Stimulated activated memory B cell treated with anti-CD40 and anti-IgM and Interleukin-4, amounts not matched to agents 10 μg/mL and 1 μg/mL and 100 μg/mL, for 72 hours (primary cell): ENCODE measurements around the gene F3.
A peak's percentile ranks its signal among the peaks of the same experiment; 100 is the strongest.

Source experiments
- ATAC-seq: fragments of 150-1000 bp; cut with Tn5 transposase; 2 replicates; pipeline ENCODE4 v1.10.0; 2021
- H3K27ac Mint-ChIP-seq: one replicate; pipeline ENCODE4 v1.8.0; 2022; ENCODE audit warnings: mild to moderate bottlenecking, mixed read lengths
- H3K27me3 Mint-ChIP-seq: one replicate; pipeline ENCODE4 v1.8.0; 2022; ENCODE audit warnings: mixed read lengths
- H3K36me3 Mint-ChIP-seq: one replicate; pipeline ENCODE4 v1.8.0; 2022; ENCODE audit warnings: mixed read lengths
- H3K4me1 Mint-ChIP-seq: one replicate; pipeline ENCODE4 v1.8.0; 2022; ENCODE audit warnings: mixed read lengths
- H3K4me3 Mint-ChIP-seq: one replicate; pipeline ENCODE4 v1.8.0; 2022; ENCODE audit warnings: mild to moderate bottlenecking, moderate library complexity, mixed read lengths
- H3K9me3 Mint-ChIP-seq: one replicate; pipeline ENCODE4 v1.8.0; 2022; ENCODE audit warnings: mixed read lengths

The F3 gene

GRCh38 chr1:94542088-94542870 is 720 bp upstream of the F3 start:
- no peak overlapping the region for H3K27ac Mint-ChIP-seq
- peak overlapping the region; percentile 72 for H3K4me3 Mint-ChIP-seq
- H3K9me3 Mint-ChIP-seq, result no peaks in the 10 kb centered on the region
- peaks cover 84% of the 10 kb centered on the region for H3K27me3 Mint-ChIP-seq
- peaks cover 17% of the 10 kb centered on the region for H3K4me1 Mint-ChIP-seq
- peak; percentile 17 for ATAC-seq
- H3K36me3 Mint-ChIP-seq, result no peaks in the 10 kb centered on the region

GRCh38 chr1:94540440-94541245 is 916 bp downstream of the F3 start:
- no peaks in the 10 kb centered on the region for H3K36me3 Mint-ChIP-seq
- H3K27me3 Mint-ChIP-seq, result peaks cover 77% of the 10 kb centered on the region
- peak overlapping the region; percentile 60 for H3K4me3 Mint-ChIP-seq
- no peak for ATAC-seq
- H3K4me1 Mint-ChIP-seq, result peaks cover 17% of the 10 kb centered on the region
- no peaks in the 10 kb centered on the region for H3K9me3 Mint-ChIP-seq
- H3K27ac Mint-ChIP-seq, result no peak overlapping the region

DNA sequence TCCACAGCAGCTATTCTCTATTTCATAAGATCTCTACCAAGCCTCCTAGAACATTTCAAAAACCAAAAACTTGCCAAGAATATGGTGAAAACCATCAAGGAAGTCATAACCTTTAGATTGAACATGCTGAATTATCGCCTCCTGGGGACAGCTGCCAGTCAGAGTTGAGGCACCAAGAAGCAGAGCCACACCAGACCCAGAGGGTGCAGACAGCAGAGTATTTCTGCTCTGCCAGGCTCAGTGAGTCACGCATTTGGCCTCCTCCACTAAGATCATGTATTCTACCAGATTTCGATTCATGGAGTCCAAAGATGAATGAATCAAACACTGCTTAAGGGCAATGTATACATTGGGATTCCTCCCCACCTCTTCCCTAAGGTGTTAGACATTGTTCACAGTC is 2.1 kb downstream of the F3 start:
- Mint-ChIP-seq H3K4me3 (no peak overlapping the region), H3K36me3 (no peaks in the 10 kb centered on the region), H3K9me3 (no peaks in the 10 kb centered on the region), H3K27me3 (peaks cover 78% of the 10 kb centered on the region), H3K4me1 (peaks cover 17% of the 10 kb centered on the region), H3K27ac (no peak overlapping the region)
- no peak for ATAC-seq

- ATAC-seq, result no peak
- H3K4me1 Mint-ChIP-seq, result peaks cover 17% of the 10 kb centered on the region
- H3K27ac Mint-ChIP-seq, result no peak overlapping the region
- H3K9me3 Mint-ChIP-seq, result no peaks in the 10 kb centered on the region
- H3K36me3 Mint-ChIP-seq, result no peaks in the 10 kb centered on the region
- no peak overlapping the region for H3K4me3 Mint-ChIP-seq
- peaks cover 67% of the 10 kb centered on the region for H3K27me3 Mint-ChIP-seq
Measured at GRCh38 chr1:94538243-94538827, 3.2 kb downstream of the F3 start.

DNA sequence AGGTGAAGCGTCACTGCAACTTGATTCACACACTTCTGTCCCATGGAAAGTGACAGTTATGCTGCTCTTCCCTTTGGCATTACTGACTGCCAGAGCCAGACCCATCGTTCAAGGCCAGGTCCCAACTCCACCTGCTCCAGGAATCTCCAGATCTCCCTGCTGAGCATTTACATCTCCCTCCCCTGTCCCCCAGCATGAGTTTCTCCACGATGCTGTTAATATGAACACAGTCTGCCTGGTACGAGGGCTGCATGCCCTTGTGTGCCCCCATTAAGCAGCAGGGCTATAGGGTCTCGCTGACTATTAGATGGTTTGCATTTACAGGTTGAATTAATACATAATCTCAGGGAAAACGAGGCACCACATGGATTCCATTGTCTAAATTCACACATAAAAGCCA is 4.3 kb downstream of the F3 start:
- H3K4me3 Mint-ChIP-seq, result no peak overlapping the region

DNA sequence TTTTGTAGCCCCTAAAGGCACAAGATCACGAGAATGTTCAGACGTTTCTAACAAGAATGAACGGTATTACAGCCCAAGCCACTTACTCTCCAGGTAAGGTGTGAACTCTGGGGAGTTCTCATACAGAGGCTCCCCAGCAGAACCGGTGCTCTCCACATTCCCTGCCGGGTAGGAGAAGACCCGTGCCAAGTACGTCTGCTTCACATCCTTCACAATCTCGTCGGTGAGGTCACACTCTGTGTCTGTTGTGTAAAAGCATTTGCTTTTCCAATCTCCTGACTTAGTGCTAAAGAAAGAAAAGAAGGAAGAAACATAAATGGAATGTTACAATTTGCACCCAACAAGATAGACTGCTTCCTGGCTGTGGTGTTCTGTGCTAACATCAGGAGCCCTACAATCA is 5.7 kb downstream of the F3 start:
- H3K9me3 Mint-ChIP-seq, result no peaks in the 10 kb centered on the region
- H3K4me1 Mint-ChIP-seq, result no peaks in the 10 kb centered on the region
- no peak overlapping the region for H3K27ac Mint-ChIP-seq
- peaks cover 47% of the 10 kb centered on the region for H3K27me3 Mint-ChIP-seq
- no peak overlapping the region for H3K4me3 Mint-ChIP-seq
- H3K36me3 Mint-ChIP-seq, result no peaks in the 10 kb centered on the region
- ATAC-seq, result no peak

More for the DNA sequence above, 4.3 kb downstream of the F3 start:
- H3K27ac Mint-ChIP-seq, result no peak overlapping the region
- no peaks in the 10 kb centered on the region for H3K36me3 Mint-ChIP-seq
- H3K27me3 Mint-ChIP-seq, result peaks cover 56% of the 10 kb centered on the region
- no peaks in the 10 kb centered on the region for H3K9me3 Mint-ChIP-seq
- H3K4me1 Mint-ChIP-seq, result peaks cover 7% of the 10 kb centered on the region
- no peak for ATAC-seq

DNA sequence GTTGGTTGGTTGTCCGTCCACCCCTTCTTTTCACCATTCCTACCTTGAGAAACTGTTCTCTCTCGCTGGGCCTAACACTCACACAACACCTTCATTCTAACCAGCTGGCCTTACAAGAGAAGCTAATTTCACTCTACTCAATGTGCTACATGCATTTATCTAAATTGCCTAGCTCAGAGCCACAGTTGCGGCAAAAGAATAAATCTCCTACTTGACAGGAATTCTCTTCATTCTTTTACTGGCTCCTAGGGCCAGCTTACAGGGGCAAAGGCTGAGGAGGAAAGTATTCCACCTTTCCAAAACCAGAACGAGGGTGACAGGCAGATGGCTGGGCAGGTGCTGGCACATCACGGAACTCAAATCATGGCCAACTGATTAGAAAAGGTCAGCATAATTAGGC is 6.5 kb downstream of the F3 start:
- no peak for ATAC-seq
- Mint-ChIP-seq H3K27ac (no peak overlapping the region), H3K9me3 (no peaks in the 10 kb centered on the region), H3K36me3 (no peaks in the 10 kb centered on the region), H3K4me1 (no peaks in the 10 kb centered on the region), H3K27me3 (peaks cover 39% of the 10 kb centered on the region), H3K4me3 (no peak overlapping the region)

GRCh38 chr1:94532077-94532476 is 9.5 kb downstream of the F3 start:
- H3K4me3 Mint-ChIP-seq, result no peak overlapping the region
- no peak for ATAC-seq
- H3K27me3 Mint-ChIP-seq, result peaks cover 17% of the 10 kb centered on the region
- no peaks in the 10 kb centered on the region for H3K9me3 Mint-ChIP-seq
- H3K36me3 Mint-ChIP-seq, result no peaks in the 10 kb centered on the region
- H3K27ac Mint-ChIP-seq, result no peak overlapping the region
- H3K4me1 Mint-ChIP-seq, result no peaks in the 10 kb centered on the region

DNA sequence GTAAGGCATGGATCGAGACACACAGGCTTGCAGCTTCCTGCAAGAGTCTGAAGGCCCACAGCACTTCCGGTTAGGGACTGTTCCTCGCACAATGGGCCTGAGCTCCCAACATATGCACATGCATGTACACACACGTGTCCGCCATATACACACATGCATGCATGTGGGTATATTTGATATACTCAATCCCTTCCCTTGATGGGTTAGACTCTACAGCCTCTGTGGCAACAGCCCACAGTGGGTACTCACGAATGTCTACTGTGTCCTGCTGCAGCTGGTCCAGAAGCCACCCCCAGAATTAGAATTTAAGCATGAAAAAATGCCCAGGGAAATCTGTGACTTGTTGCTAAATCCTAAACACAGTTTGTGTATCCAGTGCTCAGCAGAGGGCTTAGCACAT is 9.9 kb downstream of the F3 start:
- Mint-ChIP-seq H3K9me3 (no peaks in the 10 kb centered on the region), H3K4me1 (no peaks in the 10 kb centered on the region), H3K27me3 (peaks cover 17% of the 10 kb centered on the region)

DNA sequence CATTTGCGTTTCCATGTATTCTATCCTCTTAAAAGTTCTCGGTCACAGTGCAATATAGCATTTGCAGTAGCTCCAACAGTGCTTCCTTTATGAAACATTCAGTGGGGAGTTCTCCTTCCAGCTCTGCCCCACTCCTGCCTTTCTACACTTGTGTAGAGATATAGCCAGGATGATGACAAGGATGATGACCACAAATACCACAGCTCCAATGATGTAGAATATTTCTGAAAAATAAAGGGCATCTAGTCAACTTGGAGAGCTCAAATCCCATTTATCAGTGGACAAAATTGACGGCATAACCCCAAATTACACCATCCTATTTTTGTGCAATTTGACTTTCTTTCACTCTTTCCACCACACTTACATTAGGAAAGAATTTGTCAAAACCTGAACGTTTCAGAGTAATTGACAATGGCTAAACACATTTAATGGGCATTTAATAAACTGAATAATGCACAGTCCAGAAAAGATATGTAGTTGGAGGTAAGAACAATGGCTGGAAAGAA is 11.1 kb downstream of the F3 start:
- Mint-ChIP-seq H3K27ac (no peak overlapping the region), H3K27me3 (peaks cover 8% of the 10 kb centered on the region), H3K4me3 (no peak overlapping the region), H3K36me3 (no peaks in the 10 kb centered on the region), H3K9me3 (no peaks in the 10 kb centered on the region), H3K4me1 (no peaks in the 10 kb centered on the region)
- no peak for ATAC-seq

More for the DNA sequence above, 9.9 kb downstream of the F3 start:
- peak; percentile 27 for ATAC-seq
- Mint-ChIP-seq H3K4me3 (no peak overlapping the region), H3K36me3 (no peaks in the 10 kb centered on the region), H3K27ac (no peak overlapping the region)

GRCh38 chr1:94529416-94529815 is 12.1 kb downstream of the F3 start:
- H3K4me3 Mint-ChIP-seq, result no peak overlapping the region
- ATAC-seq, result no peak
- no peaks in the 10 kb centered on the region for H3K36me3 Mint-ChIP-seq
- H3K27me3 Mint-ChIP-seq, result no peaks in the 10 kb centered on the region
- no peaks in the 10 kb centered on the region for H3K4me1 Mint-ChIP-seq
- no peaks in the 10 kb centered on the region for H3K9me3 Mint-ChIP-seq
- H3K27ac Mint-ChIP-seq, result no peak overlapping the region

DNA sequence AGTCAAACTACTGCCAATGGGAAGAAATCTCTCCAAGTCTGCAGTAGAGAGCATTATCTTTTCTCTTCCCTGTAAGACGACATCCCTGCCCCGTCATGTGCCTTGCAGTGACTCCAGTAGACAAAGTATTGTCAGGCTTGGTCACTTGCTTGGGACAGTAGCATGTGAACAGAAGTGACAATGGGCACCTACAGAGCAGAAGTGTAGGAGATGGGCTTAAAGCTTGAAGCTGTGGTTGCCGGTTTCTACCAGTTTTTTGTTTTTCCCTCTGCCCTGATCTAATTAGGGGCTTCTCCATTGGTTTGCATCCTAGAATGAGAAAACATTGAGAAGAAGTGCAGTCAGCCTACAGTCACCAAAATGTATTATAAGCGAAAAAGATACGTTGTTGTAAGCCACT is 12.7 kb downstream of the F3 start:
- Mint-ChIP-seq H3K4me1 (no peaks in the 10 kb centered on the region), H3K27ac (no peak overlapping the region), H3K27me3 (no peaks in the 10 kb centered on the region), H3K36me3 (no peaks in the 10 kb centered on the region), H3K4me3 (no peak overlapping the region), H3K9me3 (no peaks in the 10 kb centered on the region)
- no peak for ATAC-seq

GRCh38 chr1:94528299-94528698 is 13.3 kb downstream of the F3 start:
- Mint-ChIP-seq H3K36me3 (no peaks in the 10 kb centered on the region), H3K27ac (no peak overlapping the region), H3K27me3 (no peaks in the 10 kb centered on the region), H3K4me3 (no peak overlapping the region), H3K9me3 (no peaks in the 10 kb centered on the region), H3K4me1 (no peaks in the 10 kb centered on the region)
- ATAC-seq, result no peak

DNA sequence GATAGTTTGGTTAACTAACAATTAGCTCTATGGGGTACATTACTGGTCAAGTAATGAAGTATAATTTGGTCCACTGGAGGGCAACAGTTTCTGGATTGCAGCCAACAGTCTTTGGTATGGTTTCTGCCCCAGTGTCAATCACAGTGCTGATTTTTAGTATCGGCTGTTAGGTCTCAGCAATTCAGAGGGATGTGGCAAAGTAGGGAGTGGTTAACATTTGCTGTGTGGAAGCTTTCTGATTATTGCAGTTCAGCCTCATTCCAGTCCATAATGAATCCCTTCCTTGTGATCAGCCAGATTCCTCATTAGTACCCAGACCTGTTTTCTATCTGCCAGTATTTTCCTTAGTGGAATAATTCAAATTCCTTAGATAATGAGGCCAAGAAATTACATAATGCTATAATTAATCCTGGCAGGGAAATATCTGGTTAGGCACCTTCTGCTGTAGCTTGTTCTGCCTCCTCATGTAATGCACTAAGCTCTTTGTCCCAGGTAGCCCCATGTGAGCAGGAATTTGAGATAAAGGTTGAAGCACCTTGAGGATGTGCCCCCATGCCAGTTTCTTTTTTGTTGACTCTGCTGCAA is 14.0 kb downstream of the F3 start:
- no peaks in the 10 kb centered on the region for H3K27me3 Mint-ChIP-seq
- no peak for ATAC-seq
- H3K4me3 Mint-ChIP-seq, result no peak overlapping the region
- no peak overlapping the region for H3K27ac Mint-ChIP-seq
- no peaks in the 10 kb centered on the region for H3K36me3 Mint-ChIP-seq
- no peaks in the 10 kb centered on the region for H3K4me1 Mint-ChIP-seq
- no peaks in the 10 kb centered on the region for H3K9me3 Mint-ChIP-seq
